Dendritic cell treated with granulocyte-macrophage colony-stimulating factor and Interleukin-4, amounts not matched to agents 40 ng/mL and 50 ng/mL, for 4 days (primary cell): ENCODE measurements around the gene TMA7B.

Experiments used
- H3K27ac Mint-ChIP-seq: one replicate; pipeline ENCODE4 v1.8.0; 2022; ENCODE audit warnings: mild to moderate bottlenecking, mixed read lengths
- H3K27me3 Mint-ChIP-seq: one replicate; pipeline ENCODE4 v1.8.0; 2022; ENCODE audit warnings: mild to moderate bottlenecking, mixed read lengths
- H3K36me3 Mint-ChIP-seq: one replicate; pipeline ENCODE4 v1.8.0; 2022; ENCODE audit warnings: low read depth, mixed read lengths
- H3K4me1 Mint-ChIP-seq: one replicate; pipeline ENCODE4 v1.8.0; 2022; ENCODE audit warnings: low read depth, mixed read lengths
- H3K4me3 Mint-ChIP-seq: one replicate; pipeline ENCODE4 v1.8.0; 2022; ENCODE audit warnings: mild to moderate bottlenecking, moderate library complexity, mixed read lengths
- H3K9me3 Mint-ChIP-seq: one replicate; pipeline ENCODE4 v1.8.0; 2022; ENCODE audit warnings: mixed read lengths
- intact Hi-C: fragments of 100-400 bp; cut with micrococcal nuclease; formaldehyde crosslinking; loops from one replicate; pipeline ENCODE4 v1.15.0; 2022

TMA7B gene

GRCh38 chr22:39925909-39926679 is 34.1 kb upstream of the TMA7B start:
- Mint-ChIP-seq H3K27ac (no peak overlapping the region), H3K4me3 (no peak overlapping the region)

GRCh38 chr22:39926753-39927152 is 33.4 kb upstream of the TMA7B start:
- Mint-ChIP-seq H3K4me3 (no peak overlapping the region), H3K4me1 (peaks cover 23% of the 10 kb centered on the region), H3K36me3 (no peaks in the 10 kb centered on the region), H3K9me3 (no peaks in the 10 kb centered on the region), H3K27ac (no peak overlapping the region), H3K27me3 (peaks cover 35% of the 10 kb centered on the region)
- intact Hi-C loops: no loop called here

More at GRCh38 chr22:39925909-39926679, 34.1 kb upstream of the TMA7B start:
- Mint-ChIP-seq H3K9me3 (no peaks in the 10 kb centered on the region), H3K36me3 (no peaks in the 10 kb centered on the region), H3K4me1 (peaks cover 23% of the 10 kb centered on the region), H3K27me3 (peaks cover 36% of the 10 kb centered on the region)
- intact Hi-C loops: no loop called here

- Mint-ChIP-seq H3K27ac (no peak overlapping the region), H3K9me3 (no peaks in the 10 kb centered on the region), H3K4me3 (no peak overlapping the region), H3K36me3 (no peaks in the 10 kb centered on the region), H3K4me1 (peaks cover 23% of the 10 kb centered on the region), H3K27me3 (peaks cover 28% of the 10 kb centered on the region)
- intact Hi-C loops: no loop called here
Measured at GRCh38 chr22:39927544-39927943, 32.7 kb upstream of the TMA7B start.

GRCh38 chr22:39928536-39929520 is 31.4 kb upstream of the TMA7B start:
- Mint-ChIP-seq H3K27ac (no peak overlapping the region), H3K4me1 (peaks cover 23% of the 10 kb centered on the region), H3K27me3 (peaks cover 39% of the 10 kb centered on the region), H3K4me3 (no peak overlapping the region), H3K36me3 (no peaks in the 10 kb centered on the region), H3K9me3 (no peaks in the 10 kb centered on the region)
- intact Hi-C loops: no loop called here

- H3K4me1 Mint-ChIP-seq: peaks cover 22% of the 10 kb centered on the region
- H3K9me3 Mint-ChIP-seq: no peaks in the 10 kb centered on the region
- no peak overlapping the region for H3K4me3 Mint-ChIP-seq
- no peak overlapping the region for H3K27ac Mint-ChIP-seq
- H3K27me3 Mint-ChIP-seq: peaks cover 48% of the 10 kb centered on the region
- no peaks in the 10 kb centered on the region for H3K36me3 Mint-ChIP-seq
- intact Hi-C loops: no loop called here
Measured at GRCh38 chr22:39931251-39931650, 28.9 kb upstream of the TMA7B start.

GRCh38 chr22:39932166-39932565 is 28.0 kb upstream of the TMA7B start:
- H3K4me1 Mint-ChIP-seq: peaks cover 23% of the 10 kb centered on the region
- H3K4me3 Mint-ChIP-seq: no peak overlapping the region
- H3K27ac Mint-ChIP-seq: no peak overlapping the region
- no peaks in the 10 kb centered on the region for H3K9me3 Mint-ChIP-seq
- intact Hi-C loops: no loop called here
- peaks cover 54% of the 10 kb centered on the region for H3K27me3 Mint-ChIP-seq
- no peaks in the 10 kb centered on the region for H3K36me3 Mint-ChIP-seq

- Mint-ChIP-seq H3K27me3 (peaks cover 54% of the 10 kb centered on the region), H3K36me3 (no peaks in the 10 kb centered on the region), H3K9me3 (no peaks in the 10 kb centered on the region), H3K4me3 (no peak overlapping the region), H3K4me1 (peaks cover 16% of the 10 kb centered on the region), H3K27ac (no peak overlapping the region)
- intact Hi-C loops: no loop called here
Measured at GRCh38 chr22:39932918-39933649, 27.1 kb upstream of the TMA7B start.

- H3K36me3 Mint-ChIP-seq: no peaks in the 10 kb centered on the region
- H3K4me1 Mint-ChIP-seq: peaks cover 14% of the 10 kb centered on the region
- peaks cover 60% of the 10 kb centered on the region for H3K27me3 Mint-ChIP-seq
- no peak overlapping the region for H3K27ac Mint-ChIP-seq
- H3K4me3 Mint-ChIP-seq: no peak overlapping the region
- intact Hi-C loops: no loop called here
- no peaks in the 10 kb centered on the region for H3K9me3 Mint-ChIP-seq
Measured at GRCh38 chr22:39933741-39934140, 26.5 kb upstream of the TMA7B start.

- intact Hi-C loops: no loop called here
- peaks cover 14% of the 10 kb centered on the region for H3K4me1 Mint-ChIP-seq
- H3K36me3 Mint-ChIP-seq: no peaks in the 10 kb centered on the region
- no peak overlapping the region for H3K27ac Mint-ChIP-seq
- no peaks in the 10 kb centered on the region for H3K9me3 Mint-ChIP-seq
- H3K27me3 Mint-ChIP-seq: peaks cover 71% of the 10 kb centered on the region
- no peak overlapping the region for H3K4me3 Mint-ChIP-seq
Measured at GRCh38 chr22:39935116-39935515, 25.1 kb upstream of the TMA7B start.

- Mint-ChIP-seq H3K9me3 (no peaks in the 10 kb centered on the region), H3K4me1 (peaks cover 14% of the 10 kb centered on the region), H3K36me3 (no peaks in the 10 kb centered on the region), H3K27ac (no peak overlapping the region), H3K4me3 (no peak overlapping the region), H3K27me3 (peaks cover 76% of the 10 kb centered on the region)
- intact Hi-C loops: no loop called here
Measured at GRCh38 chr22:39935612-39936011, 24.6 kb upstream of the TMA7B start.

GRCh38 chr22:39936523-39937145 is 23.6 kb upstream of the TMA7B start:
- no peak overlapping the region for H3K4me3 Mint-ChIP-seq
- no peaks in the 10 kb centered on the region for H3K9me3 Mint-ChIP-seq
- H3K36me3 Mint-ChIP-seq: no peaks in the 10 kb centered on the region
- H3K4me1 Mint-ChIP-seq: peaks cover 14% of the 10 kb centered on the region
- intact Hi-C loops: no loop called here
- H3K27ac Mint-ChIP-seq: no peak overlapping the region
- H3K27me3 Mint-ChIP-seq: peaks cover 79% of the 10 kb centered on the region

- H3K36me3 Mint-ChIP-seq: no peaks in the 10 kb centered on the region
- intact Hi-C loops: no loop called here
Measured at GRCh38 chr22:39937906-39938305, 22.3 kb upstream of the TMA7B start.

GRCh38 chr22:39938509-39939111 is 21.6 kb upstream of the TMA7B start:
- intact Hi-C loops: no loop called here
- Mint-ChIP-seq H3K27me3 (peaks cover 75% of the 10 kb centered on the region), H3K36me3 (no peaks in the 10 kb centered on the region), H3K4me3 (no peak overlapping the region), H3K9me3 (no peaks in the 10 kb centered on the region), H3K27ac (no peak overlapping the region), H3K4me1 (peaks cover 20% of the 10 kb centered on the region)

More at GRCh38 chr22:39937906-39938305, 22.3 kb upstream of the TMA7B start:
- no peak overlapping the region for H3K27ac Mint-ChIP-seq
- peaks cover 81% of the 10 kb centered on the region for H3K27me3 Mint-ChIP-seq
- no peaks in the 10 kb centered on the region for H3K9me3 Mint-ChIP-seq
- H3K4me3 Mint-ChIP-seq: no peak overlapping the region
- H3K4me1 Mint-ChIP-seq: peaks cover 15% of the 10 kb centered on the region
